A549 (cell line): ENCODE measurements around the gene PDLIM1. TPM values are rescaled to one million over a fixed set of nuclear protein-coding genes. Genes with fewer than 3 reads are reported as not detected.
A peak's percentile ranks its signal among the peaks of the same experiment; 100 is the strongest.

Source experiments
- ATAC-seq, 2 experiments: fragments of 200-7000 bp in 1 of 2; fragments of >200 bp in 1 of 2; cut with Nextera tagmentation in 1 of 2; cut with Tn5 transposase in 1 of 2; 3 replicates each; pipeline versions ENCODE4 v1.8.0 to v1.9.1; 2018 to 2020; ENCODE audit warnings: mild to moderate bottlenecking in 1 of 2, moderate library complexity in 1 of 2
- CTCF ChIA-PET: fragments of 300-600 bp; sonication (Branson Sonifier 250); formaldehyde crosslinking; extraction: SDS; loops from one replicate; lab custom pipeline; 2021; ENCODE audit warnings: antibody characterized with exemption, inconsistent platforms; lab: Yijun Ruan, JAX
- POLR2A ChIA-PET: fragments of 350-600 bp; formaldehyde crosslinking; extraction: SDS; loops from one replicate; lab custom pipeline; 2021; ENCODE audit warnings: antibody characterized with exemption, inconsistent platforms; lab: Yijun Ruan, JAX
- DNase-seq, 2 experiments: peaks; one replicate each; pipeline versions ENCODE4 v3.0.0 to v3.0.0-alpha.2; 2011 to 2016; ENCODE audit warnings: low read depth in 1 of 2, low spot score in 1 of 2
- FAIRE-seq: peaks from 2 replicates; lab custom pipeline; 2011; peaks lifted over from hg19 to GRCh38; lab: Jason Lieb, UNC
- H3K27ac ChIP-seq, 2 experiments: fragments of >200 bp; sonication (Bioruptor Twin); formaldehyde crosslinking; 3 replicates each; pipeline ENCODE4 v1.5.1; 2016 to 2017
- H3K4me1 ChIP-seq: fragments of >200 bp; sonication (Bioruptor Twin); formaldehyde crosslinking; 3 replicates; pipeline ENCODE4 v1.6.1; 2016
- H3K4me2 ChIP-seq: fragments of >200 bp; sonication (Bioruptor Twin); formaldehyde crosslinking; 3 replicates; pipeline ENCODE4 v1.6.1; 2016
- H3K4me3 ChIP-seq: fragments of >200 bp; sonication (Bioruptor Twin); formaldehyde crosslinking; 3 replicates; pipeline ENCODE4 v1.5.1; 2016
- H3K9me3 ChIP-seq: fragments of >200 bp; sonication (Bioruptor Twin); formaldehyde crosslinking; 3 replicates; pipeline ENCODE4 v1.6.1; 2016
- ATOH8 ChIP-seq: fragments of 250-450 bp; sonication (Bioruptor Pico); IDR thresholded peaks from 2 replicates; pipeline ENCODE4 v1.5.0; 2020; ENCODE audit warnings: low read depth, mild to moderate bottlenecking, moderate library complexity
- CBX2 ChIP-seq: fragments of 200-600 bp; sonication (generic); IDR thresholded peaks from 2 replicates; pipeline ENCODE4 v1.6.1; 2016; ENCODE audit warnings: low read depth, mild to moderate bottlenecking, borderline replicate concordance
- E2F6 ChIP-seq: IDR thresholded peaks from 2 replicates; pipeline ENCODE4 v1.6.1; 2012; ENCODE audit warnings: low read depth, borderline replicate concordance
- EHMT2 ChIP-seq: fragments of 200-600 bp; sonication (generic); IDR thresholded peaks from 2 replicates; pipeline ENCODE4 v1.6.1; 2016; ENCODE audit warnings: antibody characterized with exemption, low read depth, mild to moderate bottlenecking, moderate library complexity
- ELK1 ChIP-seq: fragments of 150-350 bp; IDR thresholded peaks from 2 replicates; pipeline ENCODE4 v1.6.1; 2014; ENCODE audit warnings: low read depth, mild to moderate bottlenecking, low read length
- ESRRA ChIP-seq: fragments of 150-350 bp; IDR thresholded peaks from 2 replicates; pipeline ENCODE4 v1.6.1; 2014; ENCODE audit warnings: mild to moderate bottlenecking, low read length, borderline replicate concordance
- FOSB ChIP-seq: fragments of 250-450 bp; sonication (Bioruptor Pico); IDR thresholded peaks from 2 replicates; pipeline ENCODE4 v1.5.0; 2020; ENCODE audit warnings: mild to moderate bottlenecking, moderate library complexity
- FOXS1 ChIP-seq: fragments of 250-450 bp; sonication (Bioruptor Pico); IDR thresholded peaks from 2 replicates; pipeline ENCODE4 v1.5.0; 2020; ENCODE audit warnings: mild to moderate bottlenecking, moderate library complexity
- GATA3 ChIP-seq: IDR thresholded peaks from 2 replicates; pipeline ENCODE4 v1.6.1; 2012; ENCODE audit warnings: borderline replicate concordance
- HDAC2 ChIP-seq: fragments of 200-600 bp; sonication (generic); IDR thresholded peaks from 2 replicates; pipeline ENCODE4 v1.6.1; 2016
- HES2 ChIP-seq: fragments of >200 bp; sonication (Bioruptor Twin); formaldehyde crosslinking; IDR thresholded peaks from 2 replicates; pipeline ENCODE4 v1.6.1; 2016
- HEYL ChIP-seq: fragments of 250-450 bp; sonication (Bioruptor Pico); IDR thresholded peaks from 2 replicates; pipeline ENCODE4 v1.8.0; 2021; ENCODE audit warnings: mild to moderate bottlenecking, moderate library complexity
- HOXB5 ChIP-seq: fragments of 250-450 bp; sonication (Bioruptor Pico); IDR thresholded peaks from 2 replicates; pipeline ENCODE4 v1.5.0; 2020; ENCODE audit warnings: mild to moderate bottlenecking, moderate library complexity
- KDM1A ChIP-seq: fragments of 200-600 bp; sonication (generic); IDR thresholded peaks from 2 replicates; pipeline ENCODE4 v1.6.1; 2016; ENCODE audit warnings: low read depth, mild to moderate bottlenecking
- KDM5A ChIP-seq: fragments of 200-600 bp; sonication (generic); IDR thresholded peaks from 2 replicates; pipeline ENCODE4 v1.6.1; 2016; ENCODE audit warnings: antibody characterized with exemption, mild to moderate bottlenecking
- MAFK ChIP-seq: fragments of 450-650 bp; IDR thresholded peaks from 2 replicates; pipeline ENCODE4 v1.6.1; 2014; ENCODE audit not compliant: partially characterized antibody
- MAX ChIP-seq: IDR thresholded peaks from 2 replicates; pipeline ENCODE4 v1.6.1; 2012
- MAZ ChIP-seq: fragments of 150-350 bp; IDR thresholded peaks from 2 replicates; pipeline ENCODE4 v1.6.1; 2014; ENCODE audit warnings: antibody characterized with exemption, low read depth, low read length, borderline replicate concordance
- NFE2L2 ChIP-seq: fragments of 150-350 bp; conservative IDR thresholded peaks from 2 replicates; pipeline ENCODE4 v1.6.1; 2014; ENCODE audit warnings: low read length
- NPAS2 ChIP-seq: fragments of 250-450 bp; sonication (Bioruptor Pico); IDR thresholded peaks from 2 replicates; pipeline ENCODE4 v1.8.0; 2022; ENCODE audit warnings: mild to moderate bottlenecking, moderate library complexity, borderline replicate concordance
- NR3C1 ChIP-seq: fragments of >200 bp; sonication (Bioruptor Twin); formaldehyde crosslinking; IDR thresholded peaks from 3 replicates; pipeline ENCODE4 v1.6.1; 2017
- PHF8 ChIP-seq: fragments of 200-600 bp; sonication (generic); IDR thresholded peaks from 2 replicates; pipeline ENCODE4 v1.6.1; 2016; ENCODE audit warnings: low read depth, mild to moderate bottlenecking, antibody characterized with exemption, moderate library complexity, borderline replicate concordance
- POLR2A ChIP-seq: IDR thresholded peaks from 2 replicates; pipeline ENCODE4 v1.6.1; 2012; ENCODE audit warnings: mild to moderate bottlenecking, low read length
- RAD21 ChIP-seq, 2 experiments: fragments of >200 bp in 1 of 2; sonication (Bioruptor Twin) in 1 of 2; formaldehyde crosslinking in 1 of 2; IDR thresholded peaks in 1 of 2; conservative IDR thresholded peaks in 1 of 2; 2 replicates in 1 of 2; 3 replicates in 1 of 2; pipeline ENCODE4 v1.6.1; 2012 to 2018; ENCODE audit warnings: inconsistent platforms in 1 of 2
- RARB ChIP-seq: fragments of 250-450 bp; sonication (Bioruptor Pico); IDR thresholded peaks from 2 replicates; pipeline ENCODE4 v1.8.0; 2021; ENCODE audit warnings: mild to moderate bottlenecking, moderate library complexity
- RCOR1 ChIP-seq: fragments of 150-350 bp; IDR thresholded peaks from 2 replicates; pipeline ENCODE4 v1.6.1; 2014; ENCODE audit warnings: antibody characterized with exemption, low read length, low read depth
- RNF2 ChIP-seq: fragments of 200-600 bp; sonication (generic); IDR thresholded peaks from 2 replicates; pipeline ENCODE4 v1.6.1; 2016; ENCODE audit warnings: low read depth, mild to moderate bottlenecking, antibody characterized with exemption, moderate library complexity, borderline replicate concordance
- SREBF2 ChIP-seq: fragments of 450-650 bp; IDR thresholded peaks from 2 replicates; pipeline ENCODE4 v1.6.1; 2014; ENCODE audit warnings: mild to moderate bottlenecking, moderate library complexity
- TP53 ChIP-seq: fragments of 250-450 bp; sonication (Bioruptor Pico); IDR thresholded peaks from 2 replicates; pipeline ENCODE4 v1.5.0; 2021; ENCODE audit warnings: mild to moderate bottlenecking, moderate library complexity
- ZC3H11A ChIP-seq: fragments of 450-650 bp; IDR thresholded peaks from 2 replicates; pipeline ENCODE4 v1.6.1; 2014; ENCODE audit warnings: antibody characterized with exemption, mild to moderate bottlenecking
- ZNF302 ChIP-seq: fragments of 250-450 bp; sonication (Bioruptor Pico); IDR thresholded peaks from 2 replicates; pipeline ENCODE4 v1.9.0; 2021; ENCODE audit warnings: inconsistent platforms, mild to moderate bottlenecking, moderate library complexity
- WGBS: methylation state at CpG from one replicate; pipeline ENCODE4 v1.1.6; 2017; ENCODE audit errors: missing lambda C conversion rate; 5-methylcytosine and 5-hydroxymethylcytosine counted together
- polyA plus RNA-seq, 4 experiments: library from polyadenylated mRNA; depleted of rRNA in 3 of 4; stranded (reverse); fragments of >200 nt; fragmentation: RNase III in 1 of 4; extraction: RNeasy Plus Mini Kit Qiagen cat#74134 plus additional on column Dnase treatment in 1 of 4; gene quantifications; 2 replicates in 3 of 4; 3 replicates in 1 of 4; pipeline ENCODE4 v1.2.3, GENCODE V29; 2011 to 2017

PDLIM1 gene
- polyA plus RNA-seq, 2 of the 4 experiments (the other 2 are of a cell fraction) = 92.5 to 128 TPM

- ChIA-PET POLR2A (no interaction called here), CTCF (no interaction called here)
- H3K27ac ChIP-seq = peak overlapping the region; percentile 76 to 86; a peak in 5 of 6 replicates
These were observed 15.0 kb downstream of the PDLIM1 start for GRCh38 chr10:95275726-95276366.

GRCh38 chr10:95273393-95274312, 17.1 kb downstream of the PDLIM1 start:
- DNase-seq (peak; percentile 76 to 81), ATAC-seq (peak; percentile 90 to 91), FAIRE-seq (no peak)
- H3K27ac ChIP-seq = peak overlapping the region; percentile 76 to 86
- 19% methylated on average over 13 of the region's 13 CpGs for WGBS
- H3K9me3 ChIP-seq = no peaks in the 10 kb centered on the region
- peak overlapping the region; percentile 11; the same call in 1 of the 3 replicates for H3K4me3 ChIP-seq
- peak overlapping the region; percentile 69 for H3K4me2 ChIP-seq
- ChIA-PET POLR2A (interaction anchor here (0.9 to 1.2 kb wide), 2 partner anchors 12 to 17 kb away, joined by 3 to 5 read pairs; partner anchors contain the start of gene PDLIM1), CTCF (interaction anchor here (0.9 to 2.0 kb wide), 9 partner anchors 14 to 91 kb away, joined by 3 to 9 read pairs (median 5); no protein-coding TSS in a partner anchor)
- H3K4me1 ChIP-seq = peaks cover 76% of the 10 kb centered on the region
- TF ChIP-seq ELK1 (no peak), RNF2 (no peak), HES2 (no peak), HOXB5 (no peak), CBX2 (no peak), FOXS1 (no peak), MAFK (no peak), ATOH8 (CRISPR knock-in tag) (no peak), RAD21 (conservative IDR thresholded peaks at IDR 0.05 in 1 of 2, IDR thresholded peaks at IDR 0.05 in 1 of 2) (0 out of 5 replicates have a peak, but pooled peaks of 1 of the 2 experiments have one; percentile 6), TP53 (no peak), ESRRA (no peak), HEYL (no peak), NR3C1 (no peak), PHF8 (no peak), NFE2L2 (no peak), ZNF302 (CRISPR knock-in tag) (no peak), E2F6 (no peak), GATA3 (peak; percentile 14; the same call in 1 of the 2 replicates), POLR2A (no peak), MAZ (no peak), KDM5A (no peak), FOSB (no peak)

More at GRCh38 chr10:95275726-95276366, 15.0 kb downstream of the PDLIM1 start:
- Histone ChIP-seq H3K4me3 (no peak overlapping the region), H3K9me3 (no peaks in the 10 kb centered on the region), H3K4me1 (peaks cover 93% of the 10 kb centered on the region), H3K4me2 (peak overlapping the region; percentile 17; the same call in 1 of the 3 replicates)
- DNase-seq = no peak
- FAIRE-seq = no peak
- no peak for ATAC-seq
- TF ChIP-seq ZC3H11A (no peak), KDM1A (no peak), RARB (CRISPR knock-in tag) (no peak), MAFK (no peak), NPAS2 (CRISPR knock-in tag) (no peak), RCOR1 (no peak), SREBF2 (no peak), EHMT2 (no peak), E2F6 (no peak), MAX (no peak), RNF2 (no peak), FOSB (no peak), ZNF302 (CRISPR knock-in tag) (no peak), PHF8 (no peak), HDAC2 (no peak), FOXS1 (no peak)
- 89% methylated on average over 1 of the region's 1 CpG for WGBS
